IMR-90 (cell line): ENCODE measurements around the gene SYT10. TPM values are rescaled to one million over a fixed set of nuclear protein-coding genes. Genes with fewer than 3 reads are reported as not detected.

ENCODE experiments used
- ATAC-seq: fragments of 200-7000 bp; cut with Tn5 transposase; 2 replicates; pipeline ENCODE4 v1.9.1; 2020; ENCODE audit warnings: low read depth, mild to moderate bottlenecking, moderate library complexity
- Bru-seq: library from RNA; stranded (reverse); fragments of 400-500 nt; gene quantifications from one replicate; lab custom pipeline; 2021; lab: Mats Ljungman, UMichigan
- BruChase-seq, 2 experiments: library from RNA; stranded (reverse); fragments of 400-500 nt; gene quantifications; one replicate each; lab custom pipeline; 2021; lab: Mats Ljungman, UMichigan
- BruUV-seq: library from RNA; stranded (reverse); fragments of 400-500 nt; replicated peaks from 2 replicates; lab custom pipeline; 2021; lab: Mats Ljungman, UMichigan
- CTCF ChIA-PET: fragments of 300-600 bp; formaldehyde crosslinking; extraction: SDS; loops from one replicate; lab custom pipeline; 2021; ENCODE audit warnings: antibody characterized with exemption; lab: Yijun Ruan, JAX
- POLR2A ChIA-PET: fragments of 300-600 bp; sonication (Branson Sonifier 250); formaldehyde crosslinking; loops from one replicate; lab custom pipeline; 2022; ENCODE audit warnings: antibody characterized with exemption; ENCODE audit not compliant: unreplicated experiment; lab: Charles Lee
- DNase-seq: peaks from one replicate; pipeline ENCODE4 v3.0.0; 2013
- H2AFZ ChIP-seq: replicated peaks from 2 replicates; pipeline ENCODE3; 2013; ENCODE audit warnings: low read length, mild to moderate bottlenecking; ENCODE audit not compliant: poor library complexity
- H2AK5ac ChIP-seq: 2 replicates; pipeline ENCODE4 v1.6.1; 2013; ENCODE audit warnings: low read depth, low read length, inconsistent platforms
- H2AK9ac ChIP-seq: replicated peaks from 2 replicates; pipeline ENCODE3; 2013; ENCODE audit warnings: mild to moderate bottlenecking, low read depth, low read length, moderate library complexity; ENCODE audit not compliant: poor library complexity
- H2BK120ac ChIP-seq: 2 replicates; pipeline ENCODE4 v1.6.1; 2013; ENCODE audit warnings: low read depth, low read length, inconsistent platforms
- H2BK15ac ChIP-seq: 3 replicates; pipeline ENCODE4 v1.6.1; 2013; ENCODE audit warnings: low read depth, low read length, inconsistent platforms
- H2BK20ac ChIP-seq: 2 replicates; pipeline ENCODE4 v1.6.1; 2013; ENCODE audit warnings: low read depth, mild to moderate bottlenecking, inconsistent platforms, low read length, moderate library complexity
- H2BK5ac ChIP-seq: 2 replicates; pipeline ENCODE4 v1.6.1; 2013; ENCODE audit warnings: mild to moderate bottlenecking, low read depth, low read length, inconsistent platforms; ENCODE audit not compliant: poor library complexity, severe bottlenecking
- H3K14ac ChIP-seq: replicated peaks from 2 replicates; pipeline ENCODE4 v1.6.1; 2013; ENCODE audit warnings: low read depth, low read length, inconsistent platforms
- H3K18ac ChIP-seq: 2 replicates; pipeline ENCODE4 v1.6.1; 2013; ENCODE audit warnings: low read depth, low read length, control low read depth
- H3K23ac ChIP-seq: 2 replicates; pipeline ENCODE4 v1.6.1; 2013; ENCODE audit warnings: low read depth, low read length, inconsistent platforms
- H3K27ac ChIP-seq: 2 replicates; pipeline ENCODE4 v1.5.1; 2013; ENCODE audit warnings: mild to moderate bottlenecking, control low read depth, low read length; ENCODE audit not compliant: insufficient read depth
- H3K27me3 ChIP-seq: 2 replicates; pipeline ENCODE4 v1.6.1; 2013; ENCODE audit warnings: low read length; ENCODE audit not compliant: control insufficient read depth, insufficient read depth
- H3K36me3 ChIP-seq: 2 replicates; pipeline ENCODE4 v1.6.1; 2013; ENCODE audit warnings: low read length, mixed read lengths; ENCODE audit not compliant: control insufficient read depth, insufficient read depth
- H3K4ac ChIP-seq: 2 replicates; pipeline ENCODE4 v1.6.1; 2013; ENCODE audit warnings: low read depth, low read length, inconsistent platforms
- H3K4me1 ChIP-seq: 2 replicates; pipeline ENCODE4 v1.6.1; 2013; ENCODE audit warnings: low read length, mixed read lengths; ENCODE audit not compliant: control insufficient read depth, insufficient read depth
- H3K4me2 ChIP-seq: 2 replicates; pipeline ENCODE4 v1.6.1; 2013; ENCODE audit warnings: low read depth, mild to moderate bottlenecking, control low read depth, low read length, moderate library complexity
- H3K4me3 ChIP-seq: 2 replicates; pipeline ENCODE4 v1.5.1; 2013; ENCODE audit warnings: low read depth, mild to moderate bottlenecking, control low read depth, low read length, moderate library complexity; ENCODE audit not compliant: insufficient read depth
- H3K56ac ChIP-seq: 2 replicates; pipeline ENCODE4 v1.6.1; 2013; ENCODE audit warnings: low read length, inconsistent platforms; ENCODE audit not compliant: insufficient read depth; ENCODE audit errors: extremely low read depth
- H3K79me1 ChIP-seq, 2 experiments: 2 replicates each; pipeline ENCODE4 v1.6.1; 2013; ENCODE audit warnings: low read length in 2 of 2, inconsistent platforms in 1 of 2, low read depth in 1 of 2
- H3K9ac ChIP-seq: 2 replicates; pipeline ENCODE4 v1.6.1; 2013; ENCODE audit warnings: low read depth, low read length, control low read depth
- H3K9me1 ChIP-seq: 2 replicates; pipeline ENCODE4 v1.6.1; 2013; ENCODE audit warnings: low read length, inconsistent platforms; ENCODE audit not compliant: insufficient read depth
- H3K9me3 ChIP-seq: 2 replicates; pipeline ENCODE4 v1.6.1; 2013; ENCODE audit warnings: low read length; ENCODE audit not compliant: control insufficient read depth, insufficient read depth
- H4K20me1 ChIP-seq: 2 replicates; pipeline ENCODE4 v1.6.1; 2013; ENCODE audit warnings: low read length, inconsistent platforms; ENCODE audit not compliant: insufficient read depth
- H4K5ac ChIP-seq: 2 replicates; pipeline ENCODE4 v1.6.1; 2013; ENCODE audit warnings: mild to moderate bottlenecking, low read depth, low read length, control low read depth
- H4K8ac ChIP-seq, 2 experiments: 2 replicates each; pipeline ENCODE4 v1.6.1; 2013; ENCODE audit warnings: low read depth in 2 of 2, low read length in 2 of 2, control low read depth in 1 of 2, inconsistent platforms in 1 of 2
- H4K91ac ChIP-seq: 2 replicates; pipeline ENCODE4 v1.6.1; 2013; ENCODE audit warnings: low read depth, low read length, inconsistent platforms; ENCODE audit not compliant: insufficient read depth
- BHLHE40 ChIP-seq: fragments of 150-350 bp; IDR thresholded peaks from 2 replicates; pipeline ENCODE4 v1.6.1; 2016; ENCODE audit warnings: mild to moderate bottlenecking, low read depth, low read length
- CEBPB ChIP-seq: IDR thresholded peaks from 2 replicates; pipeline ENCODE4 v1.6.1; 2012; ENCODE audit warnings: low read depth, low read length, improper control_type of control experiment
- CHD1 ChIP-seq: IDR thresholded peaks from 2 replicates; pipeline ENCODE4 v1.6.1; 2012; ENCODE audit warnings: low read depth, low read length, improper control_type of control experiment
- FOS ChIP-seq: fragments of 150-350 bp; IDR thresholded peaks from 2 replicates; pipeline ENCODE4 v1.6.1; 2016; ENCODE audit warnings: low read depth, low read length
- MAFK ChIP-seq: IDR thresholded peaks from 2 replicates; pipeline ENCODE4 v1.6.1; 2012; ENCODE audit warnings: low read depth, low read length, improper control_type of control experiment
- MXI1 ChIP-seq: IDR thresholded peaks from 2 replicates; pipeline ENCODE4 v1.6.1; 2012; ENCODE audit warnings: low read depth, mild to moderate bottlenecking, low read length, moderate library complexity, borderline replicate concordance
- NFE2L2 ChIP-seq: fragments of 150-350 bp; IDR thresholded peaks from 2 replicates; pipeline ENCODE4 v1.6.1; 2016; ENCODE audit warnings: low read depth, mild to moderate bottlenecking, low read length
- POLR2A ChIP-seq: IDR thresholded peaks from 2 replicates; pipeline ENCODE4 v1.6.1; 2012; ENCODE audit warnings: mild to moderate bottlenecking, low read depth, low read length
- RFX5 ChIP-seq: IDR thresholded peaks from 2 replicates; pipeline ENCODE4 v1.8.0; 2012; ENCODE audit warnings: low read depth, mild to moderate bottlenecking, low read length, moderate library complexity
- SMC3 ChIP-seq: fragments of 150-350 bp; IDR thresholded peaks from 2 replicates; pipeline ENCODE4 v1.6.1; 2016; ENCODE audit warnings: low read depth, mild to moderate bottlenecking, antibody characterized with exemption, low read length, moderate library complexity
- WGBS, 2 experiments: methylation state at CpG; one replicate each; pipeline versions ENCODE4 v1.1.5 to v1.1.7; 2013; ENCODE audit warnings: missing lambda C conversion rate in 2 of 2; ENCODE audit not compliant: insufficient read length in 1 of 2; ENCODE audit errors: extremely low coverage in 2 of 2; 5-methylcytosine and 5-hydroxymethylcytosine counted together
- dilution Hi-C: fragments of 300-500 bp; cut with HindIII; formaldehyde crosslinking; loops from one replicate; pipeline ENCODE4 v1.14.3; 2018; ENCODE audit warnings: low sequenced_read_pairs; ENCODE audit not compliant: unreplicated experiment
- in situ Hi-C: fragments of 300-500 bp; cut with MboI; formaldehyde crosslinking; loops from 3 replicates; pipeline ENCODE4 v1.14.3; 2019; ENCODE audit warnings: low sequenced_read_pairs, inconsistent platforms, mixed read lengths
- intact Hi-C: fragments of 100-400 bp; cut with micrococcal nuclease; formaldehyde crosslinking; loops from 2 replicates; pipeline ENCODE4 v1.10.0; 2022
- long read RNA-seq: library from polyadenylated mRNA; unstranded; transcript quantifications from one replicate; pipeline ENCODE4 v2.0.0, GENCODE V29; 2021; ENCODE audit not compliant: unreplicated experiment
- polyA plus RNA-seq, 3 experiments: library from polyadenylated mRNA; depleted of rRNA; stranded (reverse); fragments of >200 nt; gene quantifications; 2 replicates each; pipeline ENCODE4 v1.2.3, GENCODE V29; 2012; ENCODE audit warnings: low replicate concordance in 1 of 3
- total RNA-seq: library from RNA; depleted of rRNA; stranded (reverse); fragments of >200 nt; gene quantifications from 2 replicates; pipeline ENCODE4 v1.2.3, GENCODE V29; 2012; rRNA removed
- TF ChIP-seq, protein P1 (sequence below): fragments of 150-350 bp; IDR thresholded peaks from 2 replicates; pipeline ENCODE4 v1.6.1; 2017; ENCODE audit warnings: mild to moderate bottlenecking, antibody characterized with exemption, low read length, low read depth
- TF ChIP-seq, protein P2 (sequence below): fragments of 150-350 bp; IDR thresholded peaks from 2 replicates; pipeline ENCODE4 v1.6.1; 2016; ENCODE audit warnings: low read depth, mild to moderate bottlenecking, low read length, moderate library complexity, borderline replicate concordance
- TF ChIP-seq, protein P3 (sequence below): conservative IDR thresholded peaks from 2 replicates; pipeline ENCODE4 v1.5.1; 2012; ENCODE audit warnings: mild to moderate bottlenecking, low read depth, low read length, improper control_type of control experiment

Gene SYT10, protein sequence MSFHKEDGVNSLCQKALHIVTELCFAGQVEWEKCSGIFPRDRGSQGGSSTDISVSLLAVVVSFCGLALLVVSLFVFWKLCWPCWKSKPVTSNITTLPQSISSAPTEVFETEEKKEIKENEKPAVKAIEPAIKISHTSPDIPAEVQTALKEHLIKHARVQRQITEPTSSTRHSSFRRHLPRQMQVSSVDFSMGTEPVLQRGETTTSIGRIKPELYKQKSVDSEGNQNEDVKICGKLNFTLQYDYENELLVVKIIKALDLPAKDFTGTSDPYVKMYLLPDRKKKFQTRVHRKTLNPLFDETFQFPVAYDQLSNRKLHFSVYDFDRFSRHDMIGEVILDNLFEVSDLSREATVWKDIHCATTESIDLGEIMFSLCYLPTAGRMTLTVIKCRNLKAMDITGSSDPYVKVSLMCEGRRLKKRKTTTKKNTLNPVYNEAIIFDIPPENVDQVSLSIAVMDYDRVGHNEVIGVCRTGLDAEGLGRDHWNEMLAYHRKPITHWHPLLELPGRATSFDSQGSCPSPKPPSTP
- not detected in 2 replicates for total RNA-seq
- polyA plus RNA-seq (2012; rRNA removed): not detected in 2 replicates
- not detected in 2 replicates for polyA plus RNA-seq (2012; cell fraction: cytosol; rRNA removed)
- not detected in 2 replicates for polyA plus RNA-seq (2012; cell fraction: nucleus; rRNA removed; ENCODE audit: low replicate concordance)
- Bru-seq, nascent RNA: percentile 3 among the genes with signal in this experiment
- percentile 9 among the genes with signal in this experiment for BruChase-seq, experiment 1, labeled RNA remaining after a 6-hour chase
- BruChase-seq, experiment 2, labeled RNA remaining after a 2-hour chase: percentile 7 among the genes with signal in this experiment
- long read RNA-seq: 0 reads

DNA sequence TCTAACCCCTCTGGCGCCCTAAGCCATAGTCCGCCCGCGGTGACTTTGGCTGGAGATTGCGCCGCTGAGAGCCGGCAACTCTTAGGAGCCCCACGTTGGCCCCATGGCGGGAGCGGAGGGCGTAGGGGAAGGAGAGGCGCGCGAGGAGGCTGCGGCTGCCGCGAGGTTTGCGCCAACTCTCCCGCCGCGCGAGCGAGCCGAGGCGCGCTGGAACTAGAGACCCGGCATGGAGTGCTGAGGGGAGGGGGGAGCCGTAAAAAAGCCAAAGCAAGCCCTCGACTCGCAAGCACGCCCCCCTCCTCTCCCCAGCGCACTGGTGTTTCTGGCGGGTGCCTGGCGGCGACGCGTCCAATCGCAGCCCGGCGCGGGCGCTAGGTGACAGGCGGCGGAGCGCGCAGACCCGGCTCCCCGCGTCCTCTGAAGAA lies at the start of gene SYT10:
TSS of gene SYT10 (minus strand) at position 233 of the 425 bp plus-strand sequence. CDS start 297 bp downstream, outside the sequence.
- dilution Hi-C loops: no loop called here
- TF ChIP-seq CHD1: no peak
- no peak for TF ChIP-seq CEBPB
- no peak for TF ChIP-seq SMC3
- TF ChIP-seq, protein P1, sequence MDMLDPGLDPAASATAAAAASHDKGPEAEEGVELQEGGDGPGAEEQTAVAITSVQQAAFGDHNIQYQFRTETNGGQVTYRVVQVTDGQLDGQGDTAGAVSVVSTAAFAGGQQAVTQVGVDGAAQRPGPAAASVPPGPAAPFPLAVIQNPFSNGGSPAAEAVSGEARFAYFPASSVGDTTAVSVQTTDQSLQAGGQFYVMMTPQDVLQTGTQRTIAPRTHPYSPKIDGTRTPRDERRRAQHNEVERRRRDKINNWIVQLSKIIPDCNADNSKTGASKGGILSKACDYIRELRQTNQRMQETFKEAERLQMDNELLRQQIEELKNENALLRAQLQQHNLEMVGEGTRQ: no peak
- TF ChIP-seq, protein P2, sequence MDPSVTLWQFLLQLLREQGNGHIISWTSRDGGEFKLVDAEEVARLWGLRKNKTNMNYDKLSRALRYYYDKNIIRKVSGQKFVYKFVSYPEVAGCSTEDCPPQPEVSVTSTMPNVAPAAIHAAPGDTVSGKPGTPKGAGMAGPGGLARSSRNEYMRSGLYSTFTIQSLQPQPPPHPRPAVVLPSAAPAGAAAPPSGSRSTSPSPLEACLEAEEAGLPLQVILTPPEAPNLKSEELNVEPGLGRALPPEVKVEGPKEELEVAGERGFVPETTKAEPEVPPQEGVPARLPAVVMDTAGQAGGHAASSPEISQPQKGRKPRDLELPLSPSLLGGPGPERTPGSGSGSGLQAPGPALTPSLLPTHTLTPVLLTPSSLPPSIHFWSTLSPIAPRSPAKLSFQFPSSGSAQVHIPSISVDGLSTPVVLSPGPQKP: no peak
- TF ChIP-seq MXI1: no peak
- TF ChIP-seq FOS: no peak
- no peak for TF ChIP-seq RFX5
- TF ChIP-seq MAFK: no peak
- TF ChIP-seq, protein P3, sequence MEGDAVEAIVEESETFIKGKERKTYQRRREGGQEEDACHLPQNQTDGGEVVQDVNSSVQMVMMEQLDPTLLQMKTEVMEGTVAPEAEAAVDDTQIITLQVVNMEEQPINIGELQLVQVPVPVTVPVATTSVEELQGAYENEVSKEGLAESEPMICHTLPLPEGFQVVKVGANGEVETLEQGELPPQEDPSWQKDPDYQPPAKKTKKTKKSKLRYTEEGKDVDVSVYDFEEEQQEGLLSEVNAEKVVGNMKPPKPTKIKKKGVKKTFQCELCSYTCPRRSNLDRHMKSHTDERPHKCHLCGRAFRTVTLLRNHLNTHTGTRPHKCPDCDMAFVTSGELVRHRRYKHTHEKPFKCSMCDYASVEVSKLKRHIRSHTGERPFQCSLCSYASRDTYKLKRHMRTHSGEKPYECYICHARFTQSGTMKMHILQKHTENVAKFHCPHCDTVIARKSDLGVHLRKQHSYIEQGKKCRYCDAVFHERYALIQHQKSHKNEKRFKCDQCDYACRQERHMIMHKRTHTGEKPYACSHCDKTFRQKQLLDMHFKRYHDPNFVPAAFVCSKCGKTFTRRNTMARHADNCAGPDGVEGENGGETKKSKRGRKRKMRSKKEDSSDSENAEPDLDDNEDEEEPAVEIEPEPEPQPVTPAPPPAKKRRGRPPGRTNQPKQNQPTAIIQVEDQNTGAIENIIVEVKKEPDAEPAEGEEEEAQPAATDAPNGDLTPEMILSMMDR: no peak
- no peak for TF ChIP-seq NFE2L2
- no peak for TF ChIP-seq BHLHE40
- no peak for TF ChIP-seq POLR2A

More for the DNA sequence above, at the start of gene SYT10:
- Histone ChIP-seq H2AK9ac (peak within 1 kb of the TSS; percentile 78), H3K4me3 (peak within 1 kb of the TSS; percentile 35), H3K79me1 (no peaks in the 10 kb centered on the region), H2AFZ (peak within 1 kb of the TSS; percentile 87), H2BK120ac (no peak within 1 kb of the TSS), H3K9ac (no peak within 1 kb of the TSS), H3K27me3 (peaks cover 10% of the 10 kb centered on the region), H3K56ac (no peak within 1 kb of the TSS), H2BK5ac (no peak within 1 kb of the TSS), H3K14ac (no peak within 1 kb of the TSS), H3K4me1 (no peaks in the 10 kb centered on the region), H4K5ac (no peak within 1 kb of the TSS), H2BK20ac (no peak within 1 kb of the TSS), H3K36me3 (no peaks in the 10 kb centered on the region), H3K18ac (no peak within 1 kb of the TSS), H4K91ac (no peak within 1 kb of the TSS), H2AK5ac (no peak within 1 kb of the TSS), H2BK15ac (no peak within 1 kb of the TSS), H3K9me1 (no peaks in the 10 kb centered on the region), H3K27ac (no peak within 1 kb of the TSS), H3K23ac (no peak within 1 kb of the TSS), H3K4me2 (peak within 1 kb of the TSS; percentile 81), H3K9me3 (peaks cover 2% of the 10 kb centered on the region; the same call in 1 of the 2 replicates), H3K4ac (no peak within 1 kb of the TSS), H4K8ac (no peak within 1 kb of the TSS), H4K20me1 (no peaks in the 10 kb centered on the region)
- BruUV-seq: no TSS peak
- ChIA-PET CTCF (no interaction called here), POLR2A (no interaction called here)
- in situ Hi-C loops (no loop called here), intact Hi-C loops (no loop called here)
- WGBS, 2 experiments: no CpG with 5 or more reads among the region's 49 CpGs
- DNase-seq (no peak), ATAC-seq (peak; percentile 32; the same call in 1 of the 2 replicates)
